ENCODE results near the gene GATA5.

The GATA5 gene

DNA sequence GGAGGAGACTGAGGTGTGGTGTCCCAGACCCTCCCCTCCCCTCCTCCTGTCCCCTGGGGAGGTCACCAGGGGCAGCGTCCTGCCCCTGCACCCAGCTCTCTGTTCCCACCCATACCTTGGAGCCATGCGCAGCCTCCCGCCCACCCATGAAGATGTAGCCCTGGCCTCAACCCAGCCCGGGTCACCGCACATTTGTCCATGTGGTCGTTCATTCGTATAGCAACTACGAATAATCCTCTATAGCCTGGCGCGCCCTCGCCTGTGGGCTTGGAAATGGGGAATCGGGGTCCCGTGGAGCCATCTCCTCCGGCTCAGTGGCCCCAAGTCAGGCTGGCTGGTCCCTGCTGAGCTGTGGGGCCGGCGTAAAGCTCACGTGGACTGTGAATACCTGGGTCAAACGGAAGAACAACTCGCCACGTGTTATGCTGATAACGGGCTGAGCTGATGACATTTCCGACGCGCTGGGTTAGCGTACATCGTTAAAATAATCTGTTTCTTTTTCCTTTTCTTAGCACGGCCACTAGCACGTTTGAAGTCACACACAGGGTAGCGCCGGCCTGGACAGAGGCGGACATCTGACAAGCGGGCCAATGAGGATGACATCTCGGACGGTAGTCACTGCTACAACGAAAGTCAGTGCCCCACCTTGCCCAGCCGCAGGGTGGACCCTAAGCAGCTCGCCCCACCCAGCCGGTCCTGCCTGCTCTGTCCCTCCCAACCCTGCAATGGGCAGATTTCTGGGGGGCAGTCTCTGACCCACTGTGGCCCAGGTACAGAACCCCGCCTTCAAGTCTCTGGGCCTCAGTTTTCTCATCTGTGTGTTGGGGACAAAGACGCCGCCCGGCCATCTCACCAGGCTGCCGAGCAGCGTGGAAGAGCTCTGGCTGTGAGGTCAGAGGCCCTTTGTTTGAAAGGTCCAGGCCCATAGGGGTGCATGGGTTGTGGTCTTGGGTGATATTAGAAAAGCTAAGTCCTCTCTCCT lies 28.6 kb downstream of the GATA5 start:
- H3K36me3 ChIP-seq (ENCODE audit: insufficient read depth, low read length): no peaks in the 10 kb centered on the region
- H3K4me3 ChIP-seq: no peak overlapping the region
- TF ChIP-seq FOXP2 (optimal IDR thresholded peaks at IDR 0.05; ENCODE audit: control extremely low read depth, extremely low read length, insufficient read depth): no peak
- TF ChIP-seq EZH2 (IDR thresholded peaks at IDR 0.05): no peak
- TF ChIP-seq POLR2AphosphoS5 (IDR thresholded peaks at IDR 0.05; ENCODE audit: borderline replicate concordance, low read depth, low read length): no peak
- DNase-seq (ENCODE audit: low read depth, low spot score): no peak
- no peaks in the 10 kb centered on the region for H3K9me3 ChIP-seq (ENCODE audit: low read depth, low read length)
- no peak overlapping the region for H3K27ac ChIP-seq
- H3K9ac ChIP-seq (ENCODE audit: insufficient read length): no peak overlapping the region

DNA sequence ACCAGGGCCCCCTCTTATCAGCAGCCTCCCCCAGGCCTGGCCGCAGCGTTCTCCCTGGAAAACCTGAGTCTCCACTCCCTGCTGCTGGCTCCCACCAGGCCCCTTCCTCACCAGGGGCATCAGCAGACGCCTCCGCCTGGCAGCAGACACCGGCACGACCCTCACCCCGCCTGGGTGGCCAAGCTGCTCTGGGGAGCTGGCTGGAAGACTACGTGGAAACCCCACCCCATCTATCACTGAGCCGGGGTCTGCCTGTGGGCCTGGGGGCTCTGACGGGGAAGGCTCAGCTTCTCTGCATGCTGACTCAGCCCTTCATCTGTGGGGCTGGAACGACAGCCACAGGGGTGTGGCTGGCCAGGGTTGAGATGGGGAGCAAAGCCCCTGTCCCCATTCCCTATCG lies 29.3 kb downstream of the GATA5 start:
- Histone ChIP-seq H3K9ac (ENCODE audit: insufficient read length) (no peak overlapping the region), H3K9me3 (ENCODE audit: low read depth, low read length) (no peaks in the 10 kb centered on the region)

DNA sequence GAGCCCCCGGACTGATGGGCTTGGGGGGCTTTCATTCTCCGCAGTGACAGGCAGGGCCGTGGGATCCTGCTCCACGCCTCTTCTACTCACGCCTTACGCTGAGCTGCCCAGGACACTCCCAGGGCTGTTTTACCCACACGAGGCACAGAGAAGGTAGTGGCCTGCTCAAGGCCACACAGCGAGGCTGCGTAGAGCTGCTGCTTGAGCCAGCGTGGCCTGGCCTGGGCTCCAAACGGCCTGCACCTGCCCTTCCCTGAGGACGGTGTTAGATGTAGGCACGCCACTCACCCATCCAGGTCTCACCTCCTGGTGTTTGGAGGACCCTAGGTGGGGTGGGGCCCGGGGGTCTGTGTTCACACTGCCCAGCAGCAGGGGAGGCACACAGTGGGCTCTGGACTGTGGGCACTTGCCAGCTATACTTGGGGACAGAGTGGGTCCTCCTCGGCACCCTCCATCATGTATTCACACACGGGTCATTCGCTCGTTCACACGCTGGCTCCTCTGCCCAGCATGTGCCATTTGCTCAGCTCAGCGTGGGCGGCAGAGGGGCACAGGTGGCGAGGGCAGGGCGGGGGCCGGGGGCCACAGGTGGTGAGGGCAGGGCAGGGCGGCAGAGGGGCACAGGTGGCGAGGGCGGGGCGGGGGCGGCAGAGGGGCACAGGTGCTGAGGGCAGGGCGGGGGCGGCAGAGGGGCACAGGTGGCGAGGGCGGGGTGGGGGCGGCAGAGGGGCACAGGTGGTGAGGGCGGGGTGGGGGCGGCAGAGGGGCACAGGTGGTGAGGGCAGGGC lies 30.0 kb downstream of the GATA5 start:
- TF ChIP-seq FOXP2 (optimal IDR thresholded peaks at IDR 0.05; ENCODE audit: control extremely low read depth, extremely low read length, insufficient read depth) (no peak), POLR2AphosphoS5 (IDR thresholded peaks at IDR 0.05; ENCODE audit: borderline replicate concordance, low read depth, low read length) (no peak), EZH2 (IDR thresholded peaks at IDR 0.05) (no peak)
- Histone ChIP-seq H3K9me3 (ENCODE audit: low read depth, low read length) (no peaks in the 10 kb centered on the region), H3K4me3 (no peak overlapping the region), H3K27ac (no peak overlapping the region), H3K36me3 (ENCODE audit: insufficient read depth, low read length) (no peaks in the 10 kb centered on the region), H3K9ac (ENCODE audit: insufficient read length) (no peak overlapping the region)
- no peak for DNase-seq (ENCODE audit: low read depth, low spot score)

More for the DNA sequence above, 29.3 kb downstream of the GATA5 start:
- Histone ChIP-seq H3K36me3 (ENCODE audit: insufficient read depth, low read length) (no peaks in the 10 kb centered on the region), H3K4me3 (no peak overlapping the region), H3K27ac (no peak overlapping the region)
- no peak for DNase-seq (ENCODE audit: low read depth, low spot score)
- no peak for TF ChIP-seq FOXP2 (optimal IDR thresholded peaks at IDR 0.05; ENCODE audit: control extremely low read depth, extremely low read length, insufficient read depth)
- no peak for TF ChIP-seq EZH2 (IDR thresholded peaks at IDR 0.05)
- no peak for TF ChIP-seq POLR2AphosphoS5 (IDR thresholded peaks at IDR 0.05; ENCODE audit: borderline replicate concordance, low read depth, low read length)

DNA sequence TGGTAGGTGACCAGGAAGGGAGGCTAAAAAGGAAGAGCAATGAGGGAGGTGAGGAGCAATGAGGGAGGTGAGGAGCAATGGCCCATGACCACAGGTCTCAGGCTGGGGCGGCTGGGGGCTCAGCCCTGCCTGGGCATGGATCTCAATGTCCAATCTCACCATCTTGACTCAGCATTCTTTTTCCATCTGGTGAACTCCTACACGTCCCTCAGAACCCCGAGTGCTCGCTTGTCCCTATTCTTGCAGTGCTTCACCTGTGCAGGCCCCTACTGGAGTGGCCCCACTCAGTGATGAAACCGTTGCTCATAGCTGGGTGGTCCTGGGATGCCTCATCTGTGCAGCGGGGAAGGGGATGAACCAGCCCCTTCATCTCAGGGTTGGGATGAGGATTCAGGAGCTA lies 31.5 kb downstream of the GATA5 start:
- no peak for DNase-seq (ENCODE audit: low read depth, low spot score)
- Histone ChIP-seq H3K9ac (ENCODE audit: insufficient read length) (no peak overlapping the region), H3K9me3 (ENCODE audit: low read depth, low read length) (no peaks in the 10 kb centered on the region), H3K27ac (no peak overlapping the region), H3K4me3 (no peak overlapping the region), H3K36me3 (ENCODE audit: insufficient read depth, low read length) (no peaks in the 10 kb centered on the region)
- TF ChIP-seq EZH2 (IDR thresholded peaks at IDR 0.05) (no peak), FOXP2 (optimal IDR thresholded peaks at IDR 0.05; ENCODE audit: control extremely low read depth, extremely low read length, insufficient read depth) (no peak), POLR2AphosphoS5 (IDR thresholded peaks at IDR 0.05; ENCODE audit: borderline replicate concordance, low read depth, low read length) (no peak)

DNA sequence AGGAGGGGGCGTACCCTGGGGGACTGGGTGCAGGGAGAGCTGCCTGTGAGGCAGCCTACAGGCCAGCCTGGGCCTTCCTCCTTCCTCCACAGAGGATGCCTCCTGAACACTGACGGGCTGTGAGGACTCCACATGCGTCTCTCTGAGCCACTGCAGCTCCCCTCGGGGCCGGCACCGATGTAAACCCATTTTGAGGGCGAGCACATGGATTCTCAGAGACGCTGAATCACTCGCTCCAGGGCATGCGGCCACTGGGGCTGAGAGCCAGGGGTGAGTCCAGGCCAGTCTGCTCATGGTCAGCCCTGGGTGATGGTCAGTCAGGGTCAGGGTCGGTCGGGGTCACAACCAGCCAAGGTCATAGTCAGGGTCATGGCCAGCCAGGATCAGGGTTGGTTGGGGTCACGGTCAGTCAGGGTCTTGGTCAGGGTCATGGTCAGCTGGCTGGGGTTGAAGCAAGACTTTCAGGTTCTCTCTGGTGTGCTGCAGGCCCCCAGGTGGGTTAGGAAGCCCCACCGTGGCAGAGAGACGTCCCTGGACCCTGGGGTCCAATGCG lies 33.7 kb downstream of the GATA5 start:
- TF ChIP-seq FOXP2 (optimal IDR thresholded peaks at IDR 0.05; ENCODE audit: control extremely low read depth, extremely low read length, insufficient read depth) (no peak), EZH2 (IDR thresholded peaks at IDR 0.05) (no peak), POLR2AphosphoS5 (IDR thresholded peaks at IDR 0.05; ENCODE audit: borderline replicate concordance, low read depth, low read length) (no peak)
- Histone ChIP-seq H3K4me3 (no peak overlapping the region), H3K9me3 (ENCODE audit: low read depth, low read length) (no peaks in the 10 kb centered on the region), H3K36me3 (ENCODE audit: insufficient read depth, low read length) (no peaks in the 10 kb centered on the region), H3K9ac (ENCODE audit: insufficient read length) (no peak overlapping the region), H3K27ac (no peak overlapping the region)
- DNase-seq (ENCODE audit: low read depth, low spot score): no peak

DNA sequence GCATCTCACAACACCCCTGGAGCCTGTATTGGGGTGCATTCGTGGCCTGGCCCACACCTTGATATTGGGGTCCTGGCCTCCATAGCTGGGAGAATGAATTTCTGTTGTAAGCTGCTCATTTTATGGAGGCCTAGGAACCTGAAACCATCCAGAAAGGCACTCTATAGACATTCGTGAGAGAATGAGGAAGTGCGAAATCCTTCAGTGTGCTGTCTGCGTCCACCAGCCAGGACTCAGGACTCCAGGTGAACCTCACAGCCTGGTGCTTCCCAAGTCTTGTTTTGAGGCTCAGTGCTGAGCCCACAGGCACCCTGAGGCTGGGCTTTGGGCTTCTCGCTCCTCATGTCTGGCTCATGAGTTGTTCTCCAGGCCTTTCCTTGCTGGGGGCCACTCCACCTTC lies 36.6 kb downstream of the GATA5 start:
- H3K9ac ChIP-seq (ENCODE audit: insufficient read length): no peak overlapping the region
- H3K4me3 ChIP-seq: no peak overlapping the region
- no peaks in the 10 kb centered on the region for H3K36me3 ChIP-seq (ENCODE audit: insufficient read depth, low read length)
- no peak overlapping the region for H3K27ac ChIP-seq
- DNase-seq (ENCODE audit: low read depth, low spot score): no peak
- TF ChIP-seq FOXP2 (optimal IDR thresholded peaks at IDR 0.05; ENCODE audit: control extremely low read depth, extremely low read length, insufficient read depth) (no peak), POLR2AphosphoS5 (IDR thresholded peaks at IDR 0.05; ENCODE audit: borderline replicate concordance, low read depth, low read length) (no peak)
- H3K9me3 ChIP-seq (ENCODE audit: low read depth, low read length): no peaks in the 10 kb centered on the region

DNA sequence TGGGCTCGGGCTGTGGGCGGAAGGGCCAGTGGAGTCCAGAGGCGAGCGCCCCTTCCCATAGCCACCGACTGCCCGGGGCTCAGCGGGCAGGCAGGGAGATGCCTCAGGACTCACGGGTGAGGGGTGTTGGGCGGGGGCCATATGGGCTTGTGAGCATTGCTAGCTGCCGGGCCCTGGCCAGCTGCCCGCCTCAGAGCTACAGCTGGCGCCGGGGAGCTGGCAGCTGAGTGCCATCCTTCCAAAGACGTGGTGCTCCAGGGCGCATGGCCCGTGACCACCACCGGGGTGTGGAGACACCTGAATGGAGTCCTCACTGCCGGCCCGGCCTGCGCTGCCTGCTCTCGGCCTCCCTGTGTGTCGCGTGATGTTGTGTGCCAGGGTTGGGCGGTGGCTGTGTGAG lies 37.9 kb downstream of the GATA5 start:
- Histone ChIP-seq H3K36me3 (ENCODE audit: insufficient read depth, low read length) (no peaks in the 10 kb centered on the region), H3K9me3 (ENCODE audit: low read depth, low read length) (no peaks in the 10 kb centered on the region), H3K27ac (no peak overlapping the region), H3K4me3 (no peak overlapping the region), H3K9ac (ENCODE audit: insufficient read length) (no peak overlapping the region)
- TF ChIP-seq FOXP2 (optimal IDR thresholded peaks at IDR 0.05; ENCODE audit: control extremely low read depth, extremely low read length, insufficient read depth) (no peak), EZH2 (IDR thresholded peaks at IDR 0.05) (no peak), POLR2AphosphoS5 (IDR thresholded peaks at IDR 0.05; ENCODE audit: borderline replicate concordance, low read depth, low read length) (no peak)
- no peak for DNase-seq (ENCODE audit: low read depth, low spot score)

DNA sequence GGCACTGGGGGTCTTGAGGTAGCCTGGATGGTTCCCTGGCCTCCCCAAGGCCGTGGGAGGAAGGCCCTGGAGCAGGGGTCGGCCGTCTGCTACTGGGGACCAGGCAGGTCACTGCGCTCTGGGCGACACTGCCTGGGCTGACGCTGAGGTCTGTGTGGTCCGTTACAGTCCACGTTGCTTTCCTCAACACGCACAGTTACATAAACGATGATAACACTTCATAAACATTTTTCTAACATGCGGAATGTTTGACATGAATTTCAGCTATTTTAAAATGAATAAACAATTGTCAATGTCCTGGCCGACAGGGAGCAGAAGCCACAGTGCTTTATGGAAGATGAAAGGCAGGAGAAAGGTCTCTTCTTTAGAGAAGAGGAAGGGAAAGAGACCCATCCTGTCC lies 38.3 kb downstream of the GATA5 start:
- no peak for DNase-seq (ENCODE audit: low read depth, low spot score)
- TF ChIP-seq POLR2AphosphoS5 (IDR thresholded peaks at IDR 0.05; ENCODE audit: borderline replicate concordance, low read depth, low read length): no peak
- TF ChIP-seq EZH2 (IDR thresholded peaks at IDR 0.05): no peak
- no peak for TF ChIP-seq FOXP2 (optimal IDR thresholded peaks at IDR 0.05; ENCODE audit: control extremely low read depth, extremely low read length, insufficient read depth)
- H3K4me3 ChIP-seq: no peak overlapping the region

More for the DNA sequence above, 38.3 kb downstream of the GATA5 start:
- Histone ChIP-seq H3K27ac (no peak overlapping the region), H3K36me3 (ENCODE audit: insufficient read depth, low read length) (no peaks in the 10 kb centered on the region), H3K9ac (ENCODE audit: insufficient read length) (no peak overlapping the region), H3K9me3 (ENCODE audit: low read depth, low read length) (no peaks in the 10 kb centered on the region)
